Fibroblast of skin of right biceps (primary cell): ENCODE measurements around the gene GNPDA2.
"Not testable (repeated sequence)": the region's sequence is repeated elsewhere in the genome, so short reads cannot be mapped to it uniquely, and the experiment has no call there.

Experiments used
- DNase-seq: peaks from one replicate; pipeline ENCODE4 v3.0.0-alpha.2; 2013

GNPDA2 gene

DNA sequence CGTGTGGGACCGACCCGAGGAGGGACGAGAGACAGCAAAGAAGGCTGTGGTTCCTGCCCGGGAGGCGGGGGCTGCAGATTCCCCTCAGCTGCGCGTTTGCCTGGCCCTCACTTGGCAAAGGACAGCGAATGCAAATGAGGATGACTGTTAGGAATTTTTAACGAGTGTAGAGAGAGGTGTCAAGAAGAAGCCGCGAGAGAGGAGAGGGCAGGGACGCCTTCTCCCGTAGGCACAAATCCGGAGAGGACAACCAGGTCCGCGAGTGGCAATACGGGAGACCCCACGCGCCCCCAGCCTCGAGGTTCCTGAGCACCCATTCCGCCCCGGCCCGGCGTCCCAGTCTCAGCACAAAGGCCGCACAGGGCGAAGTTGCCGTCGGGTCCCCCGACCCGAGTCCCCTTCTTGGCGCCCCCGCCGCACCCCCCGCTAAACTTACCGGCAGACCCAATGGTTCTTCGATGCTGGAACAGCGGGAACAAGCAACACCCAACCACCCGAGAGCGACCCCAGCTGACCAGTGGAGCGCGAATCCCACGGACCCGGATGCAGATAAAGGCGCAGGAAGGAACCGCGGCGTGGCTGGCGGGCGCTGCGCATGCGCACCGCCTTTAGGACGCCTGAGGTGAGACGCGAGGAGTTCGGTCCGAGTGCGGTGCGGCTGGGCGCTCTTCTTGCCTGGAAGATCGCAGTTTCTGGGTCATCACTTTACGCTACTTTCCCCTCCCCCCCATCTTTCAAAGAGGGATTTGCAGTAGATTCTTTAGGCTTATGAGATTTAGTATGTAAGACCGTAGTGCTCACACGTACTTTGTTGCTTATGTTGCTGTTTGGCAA, at the start of gene GNPDA2:
Gene GNPDA2 (minus strand): TSS at position 519 of the 834 bp plus-strand sequence. CDS start 4,349 bp downstream, outside the sequence.
- peak; percentile 90 for DNase-seq

DNA sequence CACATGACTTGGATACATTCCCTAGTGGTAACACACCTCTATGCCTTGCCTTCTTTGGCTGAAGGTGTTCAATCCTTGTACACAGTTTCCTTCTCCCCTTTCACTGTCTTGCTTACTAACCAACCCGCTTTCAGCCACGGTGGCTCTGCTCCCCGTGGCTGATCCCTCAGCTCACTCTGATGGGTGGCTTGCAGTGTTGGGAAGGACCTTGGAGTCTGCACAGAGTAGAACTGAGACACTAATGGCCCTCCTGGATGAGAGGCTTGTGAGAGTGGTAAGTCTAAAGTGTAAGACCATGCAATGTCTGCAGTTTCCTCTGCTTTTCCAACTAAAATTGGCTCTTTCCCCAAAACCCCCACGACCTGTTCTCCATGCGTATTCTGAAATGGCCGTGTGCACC, 46.0 kb upstream of the GNPDA2 start:
- no peak for DNase-seq

DNA sequence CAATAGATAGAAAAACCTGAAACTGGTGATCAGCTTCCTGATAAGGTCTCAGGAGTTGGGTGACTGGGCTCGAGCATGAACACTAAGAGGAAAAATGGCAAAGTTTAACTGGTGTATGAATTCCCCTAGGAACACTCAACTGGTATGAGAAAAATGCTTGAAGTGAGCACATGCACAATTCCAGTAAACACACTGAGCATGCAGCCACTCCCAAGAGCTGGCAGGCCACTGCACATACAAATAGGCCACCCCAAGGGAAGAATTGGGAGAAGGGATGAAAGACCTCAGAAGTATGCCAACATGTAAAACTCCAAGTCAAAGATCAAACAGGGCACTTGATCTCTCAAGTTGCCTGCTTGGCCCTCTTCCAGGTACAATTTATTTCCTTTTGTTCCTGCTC, 45.4 kb upstream of the GNPDA2 start:
- no peak for DNase-seq

DNA sequence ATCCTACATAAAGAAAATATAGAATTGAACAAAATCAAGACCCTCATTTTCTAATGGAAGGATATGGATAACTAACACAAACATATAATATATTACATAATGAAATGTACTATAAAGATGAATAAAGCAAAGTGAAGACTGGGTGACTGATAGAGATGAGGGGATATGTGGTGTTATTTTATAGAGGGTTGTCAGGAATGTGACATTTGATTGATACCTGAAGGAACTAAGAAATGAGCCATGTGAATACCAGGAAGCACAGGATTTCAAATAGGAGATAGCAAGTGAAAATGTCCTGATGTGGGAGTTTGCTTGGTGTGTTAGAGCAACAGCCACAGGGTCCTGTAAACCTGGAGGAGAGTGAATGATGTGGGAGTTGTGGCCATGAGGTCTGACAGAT, 40.1 kb upstream of the GNPDA2 start:
- DNase-seq = no peak

DNA sequence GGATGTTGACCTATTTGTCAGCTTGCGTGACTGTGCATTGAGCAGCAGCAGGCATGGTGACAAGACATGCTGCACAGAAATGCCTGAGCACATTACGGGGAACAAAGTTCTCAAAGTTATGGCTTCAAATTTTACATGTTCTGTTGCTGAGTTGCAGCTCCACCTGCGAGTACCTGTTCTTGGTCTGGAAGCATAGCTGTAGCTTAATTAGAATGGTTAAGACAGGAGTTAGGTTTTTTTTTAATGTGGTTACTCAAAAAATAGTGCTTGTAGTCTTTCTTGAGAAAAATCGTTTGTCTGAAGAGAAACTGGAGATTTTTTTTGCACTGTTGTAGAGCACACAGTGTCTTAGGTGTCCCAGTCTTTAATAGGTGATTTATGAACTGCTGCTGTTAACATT, 38.8 kb upstream of the GNPDA2 start:
- DNase-seq = no peak

DNA sequence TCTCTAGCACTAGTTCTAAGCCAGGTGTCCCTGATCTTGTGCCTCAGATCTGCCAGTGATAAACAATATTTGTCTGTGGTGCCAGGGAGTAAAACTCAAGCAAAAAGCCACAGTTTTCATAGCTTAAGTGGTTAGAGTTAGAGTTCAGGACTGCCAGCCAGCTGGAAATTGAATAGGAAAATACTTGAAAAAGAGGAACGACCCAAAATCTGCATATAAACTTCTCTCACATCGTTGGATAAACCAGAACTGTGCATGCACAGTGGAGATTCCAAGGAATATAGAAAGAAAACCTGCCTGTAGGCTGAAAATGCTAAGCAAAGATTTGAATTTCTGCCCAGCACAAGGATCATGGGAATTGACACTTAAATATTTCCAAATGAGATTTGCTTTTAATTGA, 35.0 kb upstream of the GNPDA2 start:
- DNase-seq = no peak

DNA sequence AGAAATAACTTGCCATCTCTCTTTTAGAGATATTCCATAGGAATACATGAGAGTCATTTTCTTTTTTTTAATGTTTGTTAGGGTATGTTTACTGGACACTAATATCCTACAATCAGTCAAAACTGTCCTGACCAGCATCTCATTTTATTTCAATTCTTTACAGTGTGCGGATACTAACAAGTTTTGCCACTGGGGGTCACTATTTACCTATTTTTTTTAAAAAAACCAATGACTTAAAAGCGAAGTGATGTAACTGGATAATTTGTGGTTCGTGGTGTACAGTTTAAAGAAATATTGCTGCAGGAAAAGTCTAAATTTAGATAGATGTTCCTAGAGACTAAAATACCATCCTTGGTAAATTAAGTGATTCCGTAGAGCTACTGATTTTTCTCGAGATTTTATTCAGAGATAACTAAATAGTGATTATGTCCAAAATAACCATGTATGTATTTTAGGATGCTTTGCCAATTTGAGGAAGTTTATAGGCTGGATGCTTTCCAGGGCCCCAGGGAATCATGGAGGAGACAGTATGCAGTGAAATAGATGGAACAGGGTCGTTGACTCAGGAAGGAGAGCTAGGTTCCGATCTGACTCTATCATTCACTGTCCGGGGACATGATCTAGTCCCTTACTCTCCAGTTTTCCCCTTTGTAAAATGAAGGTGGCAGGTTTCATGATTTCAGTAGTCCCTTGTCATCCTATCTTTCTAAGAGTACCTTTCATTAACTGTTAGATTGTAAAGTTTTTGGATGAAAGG, 34.0 kb upstream of the GNPDA2 start:
- peak; percentile 21 for DNase-seq

DNA sequence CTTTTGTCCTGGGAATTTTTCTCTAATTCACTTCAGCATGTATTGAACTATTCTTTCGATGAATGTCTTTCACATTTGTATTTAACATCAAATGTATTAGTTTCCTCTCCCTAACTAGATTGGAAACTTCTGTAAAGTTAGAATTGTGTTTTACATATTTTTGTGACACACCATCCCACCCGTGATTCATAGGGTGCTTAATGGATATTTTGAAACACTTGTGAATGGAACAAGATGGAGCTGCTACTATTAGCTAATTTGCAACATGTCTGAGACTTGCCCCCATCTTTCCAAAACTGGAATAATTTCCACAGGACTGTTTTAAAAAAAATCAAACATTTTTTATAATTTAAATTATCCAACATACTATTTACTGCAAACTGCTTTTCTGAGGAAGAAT, 30.2 kb upstream of the GNPDA2 start:
- no peak for DNase-seq

DNA sequence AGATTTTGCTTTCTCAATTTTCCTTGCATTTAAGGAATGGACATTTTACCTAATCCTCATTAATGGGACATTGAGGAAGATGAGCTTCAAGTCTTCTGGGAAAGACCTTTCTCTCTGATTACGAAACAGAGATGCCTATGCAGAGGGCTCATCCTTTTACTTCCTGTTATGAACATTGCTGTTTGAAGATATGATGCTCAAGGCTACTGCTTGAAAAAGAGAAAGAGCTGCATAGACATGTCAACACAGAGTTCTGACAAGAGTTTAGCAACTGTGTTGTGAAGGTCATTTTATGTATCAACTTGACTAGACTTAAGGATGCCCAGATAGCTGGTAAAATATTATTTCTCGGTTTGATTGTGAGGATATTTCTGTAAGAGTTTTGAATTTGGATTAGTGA, 13.8 kb upstream of the GNPDA2 start:
- no peak for DNase-seq

DNA sequence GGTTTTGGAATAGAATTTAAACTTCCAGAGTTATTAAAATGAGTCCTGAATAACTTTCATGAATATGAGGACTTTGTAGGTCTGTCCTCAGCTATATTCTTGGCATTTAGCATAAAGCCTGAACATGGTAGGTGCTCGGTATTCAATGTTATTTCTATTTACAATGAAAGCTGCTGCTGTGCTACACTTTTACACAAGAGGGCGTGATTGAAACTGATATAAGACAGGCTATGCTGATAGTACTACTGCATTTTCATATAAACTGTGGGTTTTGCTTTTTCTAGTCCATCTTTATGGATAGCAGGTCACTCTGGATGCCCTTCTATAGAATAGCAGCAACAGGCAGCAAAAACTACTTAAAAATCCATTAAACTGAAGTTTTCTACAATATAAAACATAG, 12.3 kb upstream of the GNPDA2 start:
- no peak for DNase-seq

DNA sequence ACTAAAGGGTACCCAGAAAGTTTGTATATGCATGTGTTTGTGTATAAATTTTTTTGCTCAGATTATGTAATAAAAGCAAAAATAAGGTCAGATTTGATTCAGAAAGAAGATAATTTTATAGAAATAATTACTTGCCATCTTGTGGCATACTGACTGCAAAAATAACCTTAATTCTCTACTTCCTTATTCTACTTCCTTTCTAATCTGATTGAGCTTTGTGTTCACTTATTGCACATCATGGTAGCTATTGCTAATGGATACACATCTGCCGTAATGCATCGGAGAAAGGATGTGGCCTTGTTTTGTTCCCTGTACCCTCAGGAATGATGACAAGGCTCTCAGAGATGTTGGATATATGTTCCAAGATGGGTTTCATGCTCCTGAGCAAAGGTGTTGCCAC, 10.5 kb upstream of the GNPDA2 start:
- no peak for DNase-seq

DNA sequence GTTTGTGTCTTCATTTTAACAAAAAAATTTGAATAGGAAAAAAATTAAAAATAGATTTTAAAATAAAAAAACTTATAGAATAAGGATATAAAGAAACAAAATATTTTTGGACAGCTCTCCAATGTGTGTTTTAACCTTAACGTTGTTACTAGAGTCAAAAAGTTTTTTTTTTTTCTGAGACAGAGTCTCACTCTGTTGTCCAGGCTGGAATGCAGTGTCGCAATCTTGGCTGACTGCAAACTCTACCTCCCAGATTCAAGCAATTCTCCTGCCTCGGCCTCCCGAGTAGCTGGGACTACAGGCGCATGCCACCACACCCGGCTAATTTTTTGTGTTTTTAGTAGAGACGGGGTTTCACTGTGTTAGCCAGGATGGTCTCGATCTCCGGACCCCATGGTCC, 2.3 kb upstream of the GNPDA2 start:
- DNase-seq = not testable (repeated sequence)

DNA sequence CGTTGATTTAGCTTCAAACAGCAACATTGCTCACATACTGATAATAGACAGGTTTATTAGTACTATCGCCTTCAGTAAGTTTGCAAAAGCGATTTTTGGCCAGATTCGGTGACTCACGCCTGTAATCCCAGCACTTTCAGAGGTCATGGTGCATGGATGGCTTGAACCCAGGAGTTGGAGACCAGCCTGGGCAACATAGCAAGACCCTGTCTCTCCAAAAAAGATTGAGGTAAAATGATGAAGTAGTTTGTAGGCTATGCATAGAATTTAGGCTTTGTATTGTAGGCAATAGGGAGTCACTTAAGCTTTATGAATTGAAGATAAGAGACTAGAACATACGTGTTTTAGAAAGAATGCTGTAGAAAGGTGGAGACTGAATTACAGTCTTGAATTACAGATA, 1.1 kb upstream of the GNPDA2 start:
- no peak for DNase-seq

DNA sequence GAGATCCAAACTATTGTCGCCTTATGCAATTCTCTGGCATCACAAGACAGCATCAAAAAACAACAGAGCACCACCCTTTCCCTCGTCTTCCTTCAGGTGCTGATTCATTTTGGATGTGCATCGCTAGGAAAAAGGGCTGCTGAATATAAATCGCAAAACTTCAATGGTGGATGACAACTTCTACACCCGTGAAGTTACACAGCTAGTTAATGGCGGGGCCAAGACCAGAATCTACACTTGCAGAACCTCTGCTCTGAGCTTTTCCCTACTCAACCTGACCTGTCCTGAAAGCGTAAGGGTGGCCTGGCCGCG, 674 bp downstream of the GNPDA2 start:
- no peak for DNase-seq

DNA sequence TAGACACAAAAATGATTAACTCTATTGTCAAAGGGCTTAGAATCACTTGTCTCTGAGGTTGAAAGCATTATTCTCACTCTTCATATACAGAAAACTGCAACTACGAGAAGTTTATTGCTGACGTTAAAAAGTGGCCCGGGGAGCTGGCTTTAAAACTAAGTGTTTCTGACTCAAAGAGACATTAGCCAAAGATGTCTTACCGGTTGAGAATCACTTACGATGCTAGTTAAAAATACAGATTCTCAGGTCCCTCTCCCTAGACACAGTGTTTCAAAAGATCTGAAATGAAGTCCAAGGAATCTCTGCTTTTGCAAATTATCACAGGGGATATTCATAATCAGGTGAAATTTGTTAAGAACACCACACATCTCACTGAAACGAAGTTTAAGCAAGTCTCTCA, 1.2 kb downstream of the GNPDA2 start:
- DNase-seq = peak; percentile 2

DNA sequence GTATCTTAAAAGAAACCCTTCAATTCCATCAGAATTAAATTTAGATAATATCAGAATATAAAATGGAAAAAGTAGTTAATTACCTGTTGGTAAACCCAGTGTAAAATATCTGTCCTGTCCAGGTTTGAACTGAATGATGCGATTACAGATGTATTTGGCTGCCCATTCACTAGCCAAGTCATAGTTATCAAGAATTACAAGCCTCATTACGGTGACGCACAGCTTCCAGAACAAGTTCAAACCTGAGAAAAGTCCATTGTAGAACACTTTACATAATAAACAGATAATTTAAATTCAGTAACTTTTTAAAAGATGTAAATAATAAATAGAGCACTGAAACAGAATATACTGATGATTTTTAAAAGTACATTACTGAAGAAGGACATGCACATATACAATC, 4.4 kb downstream of the GNPDA2 start:
- DNase-seq = no peak

DNA sequence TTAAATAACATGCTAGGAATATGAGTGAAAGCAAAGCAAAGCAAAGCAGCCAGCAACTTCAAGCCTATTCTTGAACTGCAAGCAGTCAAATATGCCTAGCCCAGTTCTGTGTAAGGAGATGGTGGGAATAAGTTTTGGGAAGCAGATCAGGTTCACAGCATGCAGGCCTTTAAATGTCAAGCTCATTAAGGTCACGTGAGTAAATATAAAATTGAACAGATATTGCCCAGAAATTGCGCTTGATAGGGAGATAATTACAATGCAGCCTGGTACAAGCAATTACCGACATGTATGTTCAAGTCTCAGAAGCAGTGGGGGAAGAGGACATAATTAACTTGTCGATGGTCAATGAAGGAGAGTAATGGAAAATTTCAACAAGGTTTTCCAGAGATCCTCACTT, 6.0 kb downstream of the GNPDA2 start:
- no peak for DNase-seq

DNA sequence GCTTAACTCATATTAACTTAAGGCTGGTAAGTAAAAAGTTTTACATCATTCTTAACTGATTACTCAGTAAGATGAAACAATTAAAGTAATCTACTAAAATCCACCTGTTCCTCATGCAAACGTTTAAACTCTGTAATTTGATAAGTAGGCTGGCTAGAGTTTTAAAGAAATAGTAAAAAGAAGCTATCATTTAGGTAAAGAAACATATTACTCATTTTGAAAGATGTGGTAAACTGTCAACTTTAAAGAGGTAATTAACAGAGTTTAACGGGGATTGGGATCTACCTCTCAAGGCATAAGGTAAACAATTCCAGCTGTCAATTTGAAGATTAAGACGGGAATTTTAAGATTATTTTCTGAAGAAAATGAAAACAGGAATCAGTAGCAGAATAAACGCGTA, 9.8 kb downstream of the GNPDA2 start:
- no peak for DNase-seq

DNA sequence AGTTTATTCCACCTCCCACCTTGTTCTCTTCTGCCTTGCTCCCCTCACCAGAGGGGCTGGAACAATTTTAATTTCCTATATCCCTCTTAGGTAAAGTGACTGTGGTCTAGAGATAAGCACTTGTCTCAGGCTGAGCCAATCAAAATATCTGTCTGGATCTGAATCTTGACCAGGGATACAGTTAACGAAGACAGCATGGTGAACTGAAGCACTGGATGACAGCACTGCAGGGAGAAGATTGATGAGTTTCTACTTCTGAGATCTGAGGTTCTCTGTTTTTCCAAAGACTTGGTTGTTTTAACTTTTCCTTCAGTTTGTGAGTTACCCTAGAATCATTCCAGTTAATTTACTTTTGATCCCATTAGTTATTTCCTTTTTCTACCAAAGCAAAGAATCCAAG, 13.2 kb downstream of the GNPDA2 start:
- no peak for DNase-seq

DNA sequence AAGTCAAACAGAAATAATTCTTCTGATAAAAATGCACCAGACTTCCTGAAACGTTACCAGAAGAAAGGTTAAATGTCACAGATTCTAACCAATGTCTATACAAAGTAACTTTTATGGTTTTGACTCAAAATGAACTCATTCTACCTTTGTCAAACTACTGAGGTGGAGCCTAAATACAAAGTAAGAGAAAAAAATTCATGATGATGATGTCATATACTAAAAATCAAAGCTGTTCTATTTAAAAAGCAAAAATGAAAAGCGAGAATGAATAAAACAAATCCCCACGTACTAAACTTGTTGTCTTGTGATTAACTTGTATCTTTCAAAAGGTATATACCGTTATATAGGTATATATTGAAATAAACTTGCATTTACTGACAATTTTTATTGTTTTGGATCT, 21.7 kb downstream of the GNPDA2 start:
- DNase-seq = no peak

DNA sequence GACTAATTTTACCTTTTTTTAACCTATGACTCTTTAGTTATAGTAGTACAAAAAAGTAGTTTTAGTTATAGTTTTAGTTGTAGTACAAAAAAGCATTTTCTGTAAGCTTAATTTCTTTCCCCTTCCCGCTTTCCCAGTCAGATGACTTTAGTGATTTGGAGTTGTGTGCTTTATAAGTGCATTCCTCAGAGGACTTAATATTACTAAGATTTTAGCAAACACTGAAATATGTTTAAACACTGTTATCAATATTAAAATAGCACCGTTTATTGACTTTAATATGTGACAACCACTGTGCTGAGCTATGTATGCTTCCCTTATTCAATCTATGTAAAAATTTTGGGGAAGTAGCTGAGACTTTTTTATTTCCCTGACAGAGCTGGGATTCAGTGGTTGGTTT, 25.3 kb downstream of the GNPDA2 start:
- no peak for DNase-seq

DNA sequence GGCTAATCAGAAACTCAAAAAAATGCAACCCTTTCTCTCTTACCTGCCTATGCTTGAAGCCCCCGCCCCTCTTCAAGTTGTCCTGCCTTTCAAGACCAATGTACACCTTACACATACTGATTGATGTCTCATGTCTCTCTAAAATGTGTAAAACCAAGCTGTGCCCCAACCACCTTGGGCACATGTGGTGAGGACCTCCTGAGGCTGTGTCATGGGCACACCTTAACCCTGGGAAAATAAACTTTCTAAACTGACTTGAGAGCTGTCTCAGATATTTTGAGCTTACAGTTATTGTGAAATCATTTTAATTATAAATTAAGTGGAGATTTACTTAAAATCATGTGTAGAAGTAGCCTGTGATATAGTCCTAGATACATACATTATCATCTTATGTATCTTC, 25.9 kb downstream of the GNPDA2 start:
- no peak for DNase-seq

DNA sequence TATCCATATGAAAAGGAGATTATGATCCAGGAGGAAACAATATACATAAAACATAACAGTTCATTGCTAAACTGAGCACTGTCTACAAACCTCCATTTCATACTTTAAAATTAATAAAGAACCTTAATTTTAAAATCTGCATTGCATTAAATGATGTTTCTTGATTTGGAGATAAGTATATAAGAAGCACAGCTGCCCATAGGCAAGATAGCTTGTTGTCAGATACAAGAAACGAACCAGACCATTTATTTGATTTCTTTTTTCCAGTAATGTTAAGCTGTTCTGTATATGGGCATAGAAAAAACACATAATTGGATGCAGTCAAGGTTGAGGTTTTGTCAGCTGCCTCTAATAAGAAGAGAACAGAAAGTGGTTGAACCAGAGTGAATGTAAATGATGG, 41.7 kb downstream of the GNPDA2 start:
- no peak for DNase-seq

DNA sequence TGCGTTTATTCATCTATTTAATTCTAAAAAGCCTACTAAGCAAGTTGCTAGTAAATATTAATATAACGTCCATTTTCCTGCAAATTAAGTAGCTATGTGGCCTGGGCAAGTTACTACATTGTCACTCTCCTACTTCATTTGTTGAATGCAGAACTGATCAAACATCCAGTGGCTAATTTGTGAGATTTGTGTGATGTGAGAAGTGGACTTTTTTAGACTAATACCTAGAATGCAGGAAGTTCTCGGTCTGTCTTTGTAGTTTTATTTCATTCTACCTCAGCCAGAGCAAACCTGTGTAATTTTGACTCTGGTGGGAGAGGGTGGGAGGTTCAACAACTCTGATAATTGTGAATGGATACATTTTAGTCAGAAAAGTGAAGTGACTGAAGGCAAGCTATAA, 47.3 kb downstream of the GNPDA2 start:
- DNase-seq = no peak
